ENCODE results near the gene GDAP1L1.

GDAP1L1 gene

GRCh38 chr20:44211177-44212039 lies 35.7 kb upstream of the GDAP1L1 start:
- no peak for TF ChIP-seq CTCF (IDR thresholded peaks at IDR 0.05; ENCODE audit: low read depth, low read length)

GRCh38 chr20:44212792-44213191 lies 34.3 kb upstream of the GDAP1L1 start:
- TF ChIP-seq CTCF (IDR thresholded peaks at IDR 0.05; ENCODE audit: low read depth, low read length) = no peak
- no peak overlapping the region for H3K4me3 ChIP-seq (ENCODE audit: low read depth, low read length)

More at GRCh38 chr20:44211177-44212039, 35.7 kb upstream of the GDAP1L1 start:
- peak overlapping the region; percentile 99 for H3K4me3 ChIP-seq (ENCODE audit: low read depth, low read length)

GRCh38 chr20:44215125-44215524 lies 32.0 kb upstream of the GDAP1L1 start:
- TF ChIP-seq CTCF (IDR thresholded peaks at IDR 0.05; ENCODE audit: low read depth, low read length) = peak; percentile 87
- no peak overlapping the region for H3K4me3 ChIP-seq (ENCODE audit: low read depth, low read length)

- no peak overlapping the region for H3K4me3 ChIP-seq (ENCODE audit: low read depth, low read length)
- TF ChIP-seq CTCF (IDR thresholded peaks at IDR 0.05; ENCODE audit: low read depth, low read length) = peak; percentile 95
These were observed 29.6 kb upstream of the GDAP1L1 start for GRCh38 chr20:44217342-44218092.

- H3K4me3 ChIP-seq (ENCODE audit: low read depth, low read length) = no peak overlapping the region
These were observed 28.7 kb upstream of the GDAP1L1 start for GRCh38 chr20:44218446-44218845.

DNA sequence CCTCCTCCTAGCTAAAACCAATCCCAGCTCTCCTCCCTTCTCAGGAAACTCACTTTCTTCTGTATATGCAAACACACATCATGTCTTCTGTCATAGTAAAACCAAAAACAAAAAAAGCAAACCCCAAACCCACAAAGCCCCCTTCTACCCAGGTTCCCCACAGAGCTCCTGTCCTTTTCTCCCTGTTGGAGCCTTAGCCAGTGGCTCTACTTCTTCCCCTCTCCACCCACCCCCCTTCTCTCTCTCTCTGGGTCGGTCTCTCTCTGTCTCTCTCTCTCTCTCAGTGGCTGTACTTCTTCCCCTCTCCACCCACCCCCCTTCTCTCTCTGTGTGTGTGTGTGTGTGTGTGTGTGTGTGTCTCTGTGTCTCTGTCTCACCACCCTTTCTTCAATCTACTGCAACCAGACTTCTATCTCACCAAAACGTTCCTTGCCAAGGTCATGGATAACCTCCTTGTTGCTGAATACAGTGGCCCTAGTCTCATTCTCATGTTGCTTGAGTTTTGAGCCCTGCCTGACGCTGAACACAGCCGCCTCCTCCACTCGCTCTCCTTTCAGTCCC lies 27.9 kb upstream of the GDAP1L1 start:
- no peak for TF ChIP-seq CTCF (IDR thresholded peaks at IDR 0.05; ENCODE audit: low read depth, low read length)
- no peak overlapping the region for H3K4me3 ChIP-seq (ENCODE audit: low read depth, low read length)

More at GRCh38 chr20:44218446-44218845, 28.7 kb upstream of the GDAP1L1 start:
- TF ChIP-seq CTCF (IDR thresholded peaks at IDR 0.05; ENCODE audit: low read depth, low read length) = no peak

All from WI38 (cell line).